ENCODE results near the gene CALY. TPM values are rescaled to one million over a fixed set of nuclear protein-coding genes. Genes with fewer than 3 reads are reported as not detected.

The CALY gene
- total RNA-seq, 1 donor from 2014 or later = not detected

GRCh38 chr10:133281084-133281483 lies 55.6 kb downstream of the CALY start:
- H3K9me3 Mint-ChIP-seq (ENCODE audit: unreplicated experiment) = no peaks in the 10 kb centered on the region

GRCh38 chr10:133280391-133281059 lies 56.2 kb downstream of the CALY start:
- H3K27ac Mint-ChIP-seq (ENCODE audit: unreplicated experiment) = no peak overlapping the region
- TF ChIP-seq, protein P1, sequence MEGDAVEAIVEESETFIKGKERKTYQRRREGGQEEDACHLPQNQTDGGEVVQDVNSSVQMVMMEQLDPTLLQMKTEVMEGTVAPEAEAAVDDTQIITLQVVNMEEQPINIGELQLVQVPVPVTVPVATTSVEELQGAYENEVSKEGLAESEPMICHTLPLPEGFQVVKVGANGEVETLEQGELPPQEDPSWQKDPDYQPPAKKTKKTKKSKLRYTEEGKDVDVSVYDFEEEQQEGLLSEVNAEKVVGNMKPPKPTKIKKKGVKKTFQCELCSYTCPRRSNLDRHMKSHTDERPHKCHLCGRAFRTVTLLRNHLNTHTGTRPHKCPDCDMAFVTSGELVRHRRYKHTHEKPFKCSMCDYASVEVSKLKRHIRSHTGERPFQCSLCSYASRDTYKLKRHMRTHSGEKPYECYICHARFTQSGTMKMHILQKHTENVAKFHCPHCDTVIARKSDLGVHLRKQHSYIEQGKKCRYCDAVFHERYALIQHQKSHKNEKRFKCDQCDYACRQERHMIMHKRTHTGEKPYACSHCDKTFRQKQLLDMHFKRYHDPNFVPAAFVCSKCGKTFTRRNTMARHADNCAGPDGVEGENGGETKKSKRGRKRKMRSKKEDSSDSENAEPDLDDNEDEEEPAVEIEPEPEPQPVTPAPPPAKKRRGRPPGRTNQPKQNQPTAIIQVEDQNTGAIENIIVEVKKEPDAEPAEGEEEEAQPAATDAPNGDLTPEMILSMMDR (IDR thresholded peaks at IDR 0.05; ENCODE audit: unreplicated experiment) = no peak
- H3K4me1 Mint-ChIP-seq (ENCODE audit: unreplicated experiment) = no peaks in the 10 kb centered on the region
- H3K9me3 Mint-ChIP-seq (ENCODE audit: unreplicated experiment) = no peaks in the 10 kb centered on the region
- H3K36me3 Mint-ChIP-seq (ENCODE audit: low read depth, unreplicated experiment) = peaks cover 18% of the 10 kb centered on the region
- no peak overlapping the region for H3K4me3 Mint-ChIP-seq (ENCODE audit: unreplicated experiment)
- H3K27me3 Mint-ChIP-seq (ENCODE audit: unreplicated experiment) = peaks cover 4% of the 10 kb centered on the region
- DNase-seq (ENCODE audit: low spot score) = no peak

More at GRCh38 chr10:133281084-133281483, 55.6 kb downstream of the CALY start:
- Mint-ChIP-seq H3K4me1 (ENCODE audit: unreplicated experiment) (no peaks in the 10 kb centered on the region), H3K27me3 (ENCODE audit: unreplicated experiment) (peaks cover 5% of the 10 kb centered on the region), H3K36me3 (ENCODE audit: low read depth, unreplicated experiment) (peaks cover 21% of the 10 kb centered on the region), H3K27ac (ENCODE audit: unreplicated experiment) (no peak overlapping the region), H3K4me3 (ENCODE audit: unreplicated experiment) (no peak overlapping the region)
- DNase-seq (ENCODE audit: low spot score) = no peak
- TF ChIP-seq, protein P1 (IDR thresholded peaks at IDR 0.05; ENCODE audit: unreplicated experiment) = no peak

GRCh38 chr10:133279326-133280226 lies 57.1 kb downstream of the CALY start:
- TF ChIP-seq, protein P1 (IDR thresholded peaks at IDR 0.05; ENCODE audit: unreplicated experiment) = no peak
- Mint-ChIP-seq H3K27me3 (ENCODE audit: unreplicated experiment) (peaks cover 4% of the 10 kb centered on the region), H3K4me3 (ENCODE audit: unreplicated experiment) (no peak overlapping the region), H3K36me3 (ENCODE audit: low read depth, unreplicated experiment) (peaks cover 13% of the 10 kb centered on the region), H3K4me1 (ENCODE audit: unreplicated experiment) (no peaks in the 10 kb centered on the region), H3K9me3 (ENCODE audit: unreplicated experiment) (no peaks in the 10 kb centered on the region), H3K27ac (ENCODE audit: unreplicated experiment) (no peak overlapping the region)
- no peak for DNase-seq (ENCODE audit: low spot score)

DNA sequence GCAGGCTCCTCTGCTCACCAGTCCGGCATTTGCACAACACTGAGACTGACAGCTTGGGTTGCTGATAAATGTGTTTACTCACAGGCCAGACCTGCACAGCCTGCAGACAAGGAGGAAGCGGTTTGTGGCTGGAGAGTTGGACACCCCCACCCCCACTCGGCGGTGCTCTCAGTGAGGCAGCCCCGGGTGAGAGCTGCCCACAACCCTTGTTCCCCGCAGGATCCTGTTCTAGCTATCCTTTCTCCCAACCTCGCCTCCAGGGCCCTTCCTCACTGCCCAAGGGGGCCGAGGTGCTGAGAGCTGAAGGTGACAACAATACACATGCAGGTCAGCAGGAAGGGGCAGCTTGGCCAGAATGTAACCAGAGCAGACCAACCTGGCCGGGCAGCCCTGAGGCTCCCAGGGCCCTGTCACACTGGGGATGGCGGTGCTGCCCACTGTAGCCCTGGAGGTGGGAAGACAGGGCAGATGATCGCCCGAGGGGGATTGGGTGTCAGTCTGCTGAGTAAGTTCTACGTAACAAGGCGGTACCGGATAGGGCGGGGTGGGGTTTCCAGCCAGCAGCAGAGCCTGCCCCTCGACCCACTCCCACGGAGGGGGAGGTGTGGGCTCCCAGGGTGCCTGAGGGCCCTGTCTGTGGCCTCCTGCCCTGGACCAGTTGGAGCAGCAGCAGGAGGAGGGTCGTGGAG lies 58.0 kb downstream of the CALY start:
- TF ChIP-seq, protein P1 (IDR thresholded peaks at IDR 0.05; ENCODE audit: unreplicated experiment) = no peak
- H3K9me3 Mint-ChIP-seq (ENCODE audit: unreplicated experiment) = no peaks in the 10 kb centered on the region
- no peaks in the 10 kb centered on the region for H3K4me1 Mint-ChIP-seq (ENCODE audit: unreplicated experiment)

More for the DNA sequence above, 58.0 kb downstream of the CALY start:
- no peak overlapping the region for H3K4me3 Mint-ChIP-seq (ENCODE audit: unreplicated experiment)
- DNase-seq (ENCODE audit: low spot score) = no peak
- peaks cover 4% of the 10 kb centered on the region for H3K27me3 Mint-ChIP-seq (ENCODE audit: unreplicated experiment)
- H3K27ac Mint-ChIP-seq (ENCODE audit: unreplicated experiment) = no peak overlapping the region
- H3K36me3 Mint-ChIP-seq (ENCODE audit: low read depth, unreplicated experiment) = peaks cover 9% of the 10 kb centered on the region

Measured in endothelial cell (in vitro differentiated cells).